K562 (cell line): ENCODE data around the gene SPRING1. TPM values are rescaled to one million over a fixed set of nuclear protein-coding genes. Genes with fewer than 3 reads are reported as not detected.

Experiments
- ARHGAP35 ChIP-seq: fragments of 450-650 bp; IDR thresholded peaks from 2 replicates; pipeline ENCODE4 v1.6.1; 2018; ENCODE audit not compliant: partially characterized antibody
- ARID4B ChIP-seq: sonication (generic); formaldehyde crosslinking; IDR thresholded peaks from 2 replicates; pipeline ENCODE4 v1.8.0; 2022; ENCODE audit warnings: mild to moderate bottlenecking, missing genetic modification reagents
- CHD4 ChIP-seq: fragments of 200-600 bp; sonication (generic); IDR thresholded peaks from 3 replicates; pipeline ENCODE4 v1.6.1; 2012; ENCODE audit warnings: low read depth, mild to moderate bottlenecking, mixed read lengths, low read length, inconsistent platforms; ENCODE audit not compliant: insufficient read depth, insufficient replicate concordance, poor library complexity, severe bottlenecking
- EHMT2 ChIP-seq: fragments of 450-650 bp; IDR thresholded peaks from 2 replicates; pipeline ENCODE4 v1.6.1; 2018; ENCODE audit warnings: antibody characterized with exemption
- L3MBTL2 ChIP-seq: fragments of 450-650 bp; IDR thresholded peaks from 2 replicates; pipeline ENCODE4 v1.6.1; 2016; ENCODE audit warnings: mild to moderate bottlenecking, moderate library complexity
- LEF1 ChIP-seq: fragments of 450-650 bp; IDR thresholded peaks from 2 replicates; pipeline ENCODE4 v1.6.1; 2016; ENCODE audit warnings: mild to moderate bottlenecking
- MAZ ChIP-seq, 2 experiments: fragments of 450-650 bp in 1 of 2; sonication (generic) in 1 of 2; formaldehyde crosslinking; IDR thresholded peaks in 1 of 2; conservative IDR thresholded peaks in 1 of 2; 2 replicates each; pipeline versions ENCODE4 v1.4.0 to v1.5.0; 2020; ENCODE audit warnings: mild to moderate bottlenecking in 1 of 2, missing genetic modification reagents in 1 of 2
- NCOR1 ChIP-seq: fragments of 450-650 bp; IDR thresholded peaks from 2 replicates; pipeline ENCODE4 v1.6.1; 2016; ENCODE audit warnings: mild to moderate bottlenecking, moderate library complexity
- NFE2L1 ChIP-seq: fragments of 450-650 bp; IDR thresholded peaks from 2 replicates; pipeline ENCODE4 v1.6.1; 2016; ENCODE audit warnings: missing genetic modification characterization, low read depth, mild to moderate bottlenecking, missing compliant biosample characterization, moderate library complexity, borderline replicate concordance
- TRIM25 ChIP-seq: fragments of 450-650 bp; IDR thresholded peaks from 2 replicates; pipeline ENCODE4 v1.7.0; 2016; ENCODE audit warnings: borderline replicate concordance
- ZNF318 ChIP-seq, 2 experiments: fragments of 450-650 bp; IDR thresholded peaks; 2 replicates each; pipeline ENCODE4 v1.6.1; 2016; ENCODE audit warnings: mild to moderate bottlenecking in 2 of 2, borderline replicate concordance in 1 of 2, low read depth in 1 of 2, moderate library complexity in 1 of 2
- polyA plus RNA-seq, 8 experiments: library from polyadenylated mRNA; depleted of rRNA in 4 of 8; stranded (reverse) in 5 of 8; unstranded in 3 of 8; fragments of >200 nt; fragmentation: Nextera tagmentation in 2 of 8; fragmentation: Illumina TruSeq in 1 of 8; extraction: Ambion mirVana in 2 of 8; extraction: Trizol in 1 of 8; gene quantifications; 2 replicates each; pipeline versions ENCODE4 v1.2.1 to v1.2.3, GENCODE V29; 2011 to 2014; ENCODE audit warnings: inconsistent platforms in 1 of 8, missing spikeins in 1 of 8
- total RNA-seq, 7 experiments: library from RNA; depleted of rRNA in 6 of 7; stranded (reverse); fragments of >200 nt in 6 of 7; fragmentation: Illumina TruSeq in 2 of 7; extraction: Trizol in 2 of 7; gene quantifications; 2 replicates each; pipeline versions ENCODE4 v1.2.1 to v1.2.3, GENCODE V29; 2011 to 2021; ENCODE audit warnings: low replicate concordance in 1 of 7

Gene SPRING1
- total and polyA plus RNA-seq, 9 of the 15 experiments (the other 6 are each of a cell fraction or from before 2014, with no cell fraction given), result 1.1 to 20.0 (median 8.0) TPM

GRCh38 chr12:116736962-116737773 lies 701 bp downstream of the SPRING1 start (continued):
- TF ChIP-seq ZNF318 (IDR thresholded peaks at IDR 0.05; ENCODE audit: borderline replicate concordance in 1 of 2, low read depth in 1 of 2) (no peak), L3MBTL2 (no peak), NCOR1 (no peak), ARHGAP35 (peak; percentile 26), EHMT2 (peak; percentile 73; the same call in 1 of the 2 replicates), TRIM25 (peak; percentile 97; the same call in 1 of the 2 replicates), NFE2L1 (tag) (no peak), ARID4B (CRISPR knock-in tag) (0 out of 2 replicates have a peak, but pooled peaks have one; percentile 50), LEF1 (no peak), CHD4 (no peak), MAZ (CRISPR knock-in tag; conservative IDR thresholded peaks at IDR 0.05 in 1 of 2, IDR thresholded peaks at IDR 0.05 in 1 of 2) (no peak)
